OCI-LY7 (cell line): Measurements from ENCODE around the gene FOXP1.

ENCODE experiments used
- EZH2phosphoT487 ChIP-seq: fragments of 200-600 bp; sonication (generic); IDR thresholded peaks from 2 replicates; pipeline ENCODE4 v1.6.1; 2018; ENCODE audit warnings: low read depth, borderline replicate concordance, mild to moderate bottlenecking, mixed run types, antibody characterized with exemption, low read length, moderate library complexity, mixed read lengths
- TF ChIP-seq, protein P1 (sequence below): fragments of 200-600 bp; sonication (generic); conservative IDR thresholded peaks from 2 replicates; pipeline ENCODE4 v1.5.1; 2014; ENCODE audit warnings: mild to moderate bottlenecking, antibody characterized with exemption, low read length, moderate library complexity, mixed read lengths

DNA sequence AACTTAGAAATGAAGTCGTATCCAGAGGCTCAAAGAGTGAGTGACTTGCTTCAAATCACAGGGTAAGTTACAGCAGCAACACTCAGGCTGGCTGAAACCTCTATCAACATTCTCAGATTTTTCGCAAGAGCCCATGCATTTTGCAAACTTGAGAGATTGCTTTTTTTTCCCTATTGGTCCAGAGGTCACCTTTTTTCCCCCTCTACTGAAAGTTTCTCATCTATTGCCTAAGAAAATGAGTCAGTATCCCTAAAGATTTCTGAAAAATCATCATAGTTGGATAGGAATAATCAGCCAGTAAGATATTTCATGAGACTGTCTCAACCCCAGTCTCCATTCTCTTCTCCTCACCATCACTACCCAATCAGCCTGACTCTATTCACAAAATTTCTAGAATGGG lies 410.6 kb downstream of the FOXP1 start:
- TF ChIP-seq, protein P1, sequence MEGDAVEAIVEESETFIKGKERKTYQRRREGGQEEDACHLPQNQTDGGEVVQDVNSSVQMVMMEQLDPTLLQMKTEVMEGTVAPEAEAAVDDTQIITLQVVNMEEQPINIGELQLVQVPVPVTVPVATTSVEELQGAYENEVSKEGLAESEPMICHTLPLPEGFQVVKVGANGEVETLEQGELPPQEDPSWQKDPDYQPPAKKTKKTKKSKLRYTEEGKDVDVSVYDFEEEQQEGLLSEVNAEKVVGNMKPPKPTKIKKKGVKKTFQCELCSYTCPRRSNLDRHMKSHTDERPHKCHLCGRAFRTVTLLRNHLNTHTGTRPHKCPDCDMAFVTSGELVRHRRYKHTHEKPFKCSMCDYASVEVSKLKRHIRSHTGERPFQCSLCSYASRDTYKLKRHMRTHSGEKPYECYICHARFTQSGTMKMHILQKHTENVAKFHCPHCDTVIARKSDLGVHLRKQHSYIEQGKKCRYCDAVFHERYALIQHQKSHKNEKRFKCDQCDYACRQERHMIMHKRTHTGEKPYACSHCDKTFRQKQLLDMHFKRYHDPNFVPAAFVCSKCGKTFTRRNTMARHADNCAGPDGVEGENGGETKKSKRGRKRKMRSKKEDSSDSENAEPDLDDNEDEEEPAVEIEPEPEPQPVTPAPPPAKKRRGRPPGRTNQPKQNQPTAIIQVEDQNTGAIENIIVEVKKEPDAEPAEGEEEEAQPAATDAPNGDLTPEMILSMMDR = no peak
- TF ChIP-seq EZH2phosphoT487 = no peak
